ENCODE measurements around the gene MAB21L4. TPM values are rescaled to one million over a fixed set of nuclear protein-coding genes. Genes with fewer than 3 reads are reported as not detected.

MAB21L4 gene
- total and polyA plus RNA-seq, 2 donors (not counting 3 experiments of a cell fraction or from before 2014, with no cell fraction given): not detected

DNA sequence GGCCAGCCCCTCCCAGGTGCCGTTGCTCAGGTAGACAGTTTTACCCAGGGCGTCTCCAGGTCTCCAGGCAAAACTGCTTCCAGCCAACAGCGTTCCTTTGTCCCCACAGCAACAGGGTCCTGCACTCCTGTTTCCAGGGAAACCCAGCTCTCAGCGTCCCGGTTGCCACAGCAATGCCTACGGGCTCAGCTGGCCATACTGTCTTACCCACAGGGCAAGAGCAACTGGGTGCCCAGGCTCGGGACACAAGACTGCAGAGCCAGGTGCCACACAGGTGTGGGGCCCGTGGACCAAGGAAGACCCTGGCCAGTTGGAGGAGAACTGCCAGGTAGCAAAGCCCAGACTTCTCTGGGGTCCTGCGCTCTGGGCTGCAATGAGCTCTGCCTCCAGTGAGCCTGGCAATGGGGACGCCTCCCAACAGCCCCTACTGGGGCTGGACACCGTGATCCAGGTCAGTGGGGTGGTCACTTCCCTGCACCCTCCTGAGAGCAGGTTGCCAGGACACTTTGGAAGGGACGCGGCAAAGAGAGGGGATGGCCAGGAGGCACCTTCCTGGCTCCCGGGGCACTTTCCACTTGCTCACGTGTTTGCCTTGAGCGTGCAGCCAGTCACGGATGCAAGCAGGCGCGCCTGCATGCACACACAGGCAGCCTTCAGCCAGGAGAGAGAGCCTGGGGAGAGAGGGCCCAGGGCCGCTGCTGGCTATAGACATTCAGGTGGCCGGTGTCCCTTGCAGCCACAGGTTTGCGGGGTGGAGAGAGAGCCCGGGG, 10.4 kb upstream of the MAB21L4 start, which contains the start of gene CROCC2:
Gene CROCC2, plus strand, starts transcription at position 196 of the 770 bp plus-strand sequence. Its CDS starts 178 bp downstream, at position 374.
- no TSS peak for BruUV-seq (replicated peaks)
- Histone ChIP-seq H3K36me3 (ENCODE audit: control insufficient read depth in 2 of 2, extremely low read depth in 1 of 2, insufficient read depth in 2 of 2, low read length in 2 of 2) (no peaks in the 10 kb centered on the region), H3K4me2 (ENCODE audit: insufficient read depth, low read length) (no peak within 1 kb of the TSS), H3K27me3 (ENCODE audit: control insufficient read depth in 2 of 2, insufficient read depth in 2 of 2, low read length in 2 of 2) (no peaks in the 10 kb centered on the region), H3K9me1 (replicated peaks; ENCODE audit: control insufficient read depth, extremely low read depth, insufficient read depth, low read length) (no peaks in the 10 kb centered on the region), H4K20me1 (replicated peaks; ENCODE audit: control insufficient read depth, extremely low read depth, insufficient read depth, low read length) (no peaks in the 10 kb centered on the region), H3K9me3 (replicated peaks; ENCODE audit: control insufficient read depth, insufficient read depth, low read length) (no peaks in the 10 kb centered on the region), H3K27ac (ENCODE audit: insufficient read depth, low read depth, low read length) (no peak within 1 kb of the TSS), H3K4me1 (ENCODE audit: control insufficient read depth, extremely low read depth, insufficient read depth, low read length) (no peaks in the 10 kb centered on the region), H3K4me3 (replicated peaks in 1 of 3; ENCODE audit: insufficient read depth in 1 of 3, low read depth in 1 of 3, low read length in 3 of 3) (no peak within 1 kb of the TSS), H3K9ac (replicated peaks; ENCODE audit: extremely low read depth, insufficient read depth, low read length) (no peak within 1 kb of the TSS), H2AFZ (ENCODE audit: low read depth, low read length) (no peak within 1 kb of the TSS), H3K79me2 (ENCODE audit: control insufficient read depth, insufficient read depth, low read length) (no peaks in the 10 kb centered on the region)
- TF ChIP-seq, protein P1, sequence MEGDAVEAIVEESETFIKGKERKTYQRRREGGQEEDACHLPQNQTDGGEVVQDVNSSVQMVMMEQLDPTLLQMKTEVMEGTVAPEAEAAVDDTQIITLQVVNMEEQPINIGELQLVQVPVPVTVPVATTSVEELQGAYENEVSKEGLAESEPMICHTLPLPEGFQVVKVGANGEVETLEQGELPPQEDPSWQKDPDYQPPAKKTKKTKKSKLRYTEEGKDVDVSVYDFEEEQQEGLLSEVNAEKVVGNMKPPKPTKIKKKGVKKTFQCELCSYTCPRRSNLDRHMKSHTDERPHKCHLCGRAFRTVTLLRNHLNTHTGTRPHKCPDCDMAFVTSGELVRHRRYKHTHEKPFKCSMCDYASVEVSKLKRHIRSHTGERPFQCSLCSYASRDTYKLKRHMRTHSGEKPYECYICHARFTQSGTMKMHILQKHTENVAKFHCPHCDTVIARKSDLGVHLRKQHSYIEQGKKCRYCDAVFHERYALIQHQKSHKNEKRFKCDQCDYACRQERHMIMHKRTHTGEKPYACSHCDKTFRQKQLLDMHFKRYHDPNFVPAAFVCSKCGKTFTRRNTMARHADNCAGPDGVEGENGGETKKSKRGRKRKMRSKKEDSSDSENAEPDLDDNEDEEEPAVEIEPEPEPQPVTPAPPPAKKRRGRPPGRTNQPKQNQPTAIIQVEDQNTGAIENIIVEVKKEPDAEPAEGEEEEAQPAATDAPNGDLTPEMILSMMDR (IDR thresholded peaks at IDR 0.05; ENCODE audit: extremely low read depth in 1 of 2, insufficient read depth in 1 of 2, low read depth in 1 of 2, low read length in 2 of 2): no peak
- no peak for TF ChIP-seq EZH2 (IDR thresholded peaks at IDR 0.05; ENCODE audit: borderline replicate concordance, low read depth, low read length, severe bottlenecking)
- TF ChIP-seq GATA2 (IDR thresholded peaks at IDR 0.05; ENCODE audit: insufficient read depth, insufficient read length, low read depth, low read length): no peak
- no peak for TF ChIP-seq POLR2A (IDR thresholded peaks at IDR 0.05; ENCODE audit: low read depth, low read length)
- TF ChIP-seq MYC (IDR thresholded peaks at IDR 0.05; ENCODE audit: low read depth, low read length): no peak
- TF ChIP-seq POLR2AphosphoS5 (IDR thresholded peaks at IDR 0.05; ENCODE audit: insufficient read depth, low read depth, low read length): no peak
- TF ChIP-seq FOS (IDR thresholded peaks at IDR 0.05; ENCODE audit: borderline replicate concordance, insufficient read depth, low read length): no peak
- no peak for TF ChIP-seq JUN (IDR thresholded peaks at IDR 0.05; ENCODE audit: borderline replicate concordance, insufficient read depth, insufficient read length, low read depth)
- TF ChIP-seq, protein P2, sequence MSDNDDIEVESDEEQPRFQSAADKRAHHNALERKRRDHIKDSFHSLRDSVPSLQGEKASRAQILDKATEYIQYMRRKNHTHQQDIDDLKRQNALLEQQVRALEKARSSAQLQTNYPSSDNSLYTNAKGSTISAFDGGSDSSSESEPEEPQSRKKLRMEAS (IDR thresholded peaks at IDR 0.05; ENCODE audit: insufficient read depth, insufficient read length): no peak
- POLR2A ChIA-PET: no interaction called here
- CTCF ChIA-PET: interaction anchor here (1.4 kb wide), 1 partner anchor 8 kb away, joined by 6 read pairs; no protein-coding TSS in a partner anchor
- intact Hi-C loops (cut with micrococcal nuclease) (no loop called here), dilution Hi-C loops (cut with MboI; ENCODE audit: extremely low pct_ligation_motif_present, low sequenced_read_pairs) (no loop called here)
- FAIRE-seq: no peak
- DNase-seq (ENCODE audit: low read depth, low spot score): no peak

Measured in endothelial cell of umbilical vein (primary cell).